ENCODE results near the gene CNTNAP5.

CNTNAP5 gene

GRCh38 chr2:124832521-124832920 lies 807.4 kb downstream of the CNTNAP5 start:
- no peak for DNase-seq

- DNase-seq = no peak
Observed at GRCh38 chr2:124834331-124834730, 809.2 kb downstream of the CNTNAP5 start.

DNA sequence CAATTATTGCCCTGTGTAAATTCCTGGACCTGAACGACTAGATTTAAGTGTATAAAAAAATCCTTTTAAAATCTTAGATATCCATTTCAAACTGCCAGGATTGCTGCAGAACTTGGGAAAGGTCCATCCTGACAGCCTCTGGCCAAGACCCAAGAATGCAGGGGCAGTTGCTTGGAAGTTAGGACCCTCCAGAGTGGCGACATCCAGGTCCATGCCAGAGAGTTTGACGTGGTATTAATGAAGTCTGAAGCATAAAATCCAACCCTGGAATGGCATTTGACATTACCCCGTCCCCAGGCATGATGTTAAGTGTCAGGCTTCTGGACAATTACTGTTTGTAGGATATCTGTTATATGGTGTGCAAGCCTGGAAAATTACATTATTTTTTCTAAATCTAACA lies 810.2 kb downstream of the CNTNAP5 start:
- no peak for DNase-seq

GRCh38 chr2:124836416-124836815 lies 811.3 kb downstream of the CNTNAP5 start:
- DNase-seq = peak; percentile 61

DNA sequence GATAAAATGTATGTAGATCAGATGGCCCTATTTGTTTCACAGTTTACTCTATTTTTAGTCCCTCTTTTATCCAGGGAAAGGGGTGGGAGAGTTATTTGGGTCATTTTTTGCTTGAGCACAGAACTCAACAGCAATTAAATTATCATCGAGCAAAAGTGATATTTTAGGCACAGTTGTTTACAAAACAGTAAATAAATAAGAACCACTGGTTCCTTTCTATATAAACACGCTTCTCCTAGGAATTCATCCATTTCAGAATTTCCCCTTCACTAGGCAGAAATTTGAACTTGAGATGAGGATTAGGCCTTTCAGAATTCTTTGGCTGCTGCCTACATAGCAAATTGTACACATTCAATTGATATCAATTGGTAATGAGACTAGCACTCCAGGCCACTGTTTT lies 812.4 kb downstream of the CNTNAP5 start:
- DNase-seq = no peak

- DNase-seq = no peak
Observed at GRCh38 chr2:124838406-124838805, 813.3 kb downstream of the CNTNAP5 start.

DNA sequence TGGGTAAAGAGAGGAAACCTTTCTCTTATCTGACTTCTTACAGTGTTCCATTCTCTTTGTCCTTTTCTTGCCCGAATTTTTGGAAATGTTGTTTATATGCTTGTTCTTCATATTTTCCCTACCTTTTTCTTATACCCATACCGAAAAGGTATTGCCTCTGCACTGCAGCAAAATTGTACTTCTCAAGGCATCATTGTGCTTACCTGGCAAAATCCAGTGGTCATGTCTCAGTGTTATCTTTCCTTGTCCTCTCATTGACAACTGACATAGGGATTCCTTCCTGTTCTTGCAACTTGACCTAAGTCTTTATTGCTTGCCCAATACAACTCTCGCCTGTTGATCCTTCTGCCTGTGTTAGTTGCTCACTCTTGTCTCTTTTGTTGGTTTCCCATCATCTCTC lies 842.2 kb downstream of the CNTNAP5 start:
- no peak for DNase-seq

DNA sequence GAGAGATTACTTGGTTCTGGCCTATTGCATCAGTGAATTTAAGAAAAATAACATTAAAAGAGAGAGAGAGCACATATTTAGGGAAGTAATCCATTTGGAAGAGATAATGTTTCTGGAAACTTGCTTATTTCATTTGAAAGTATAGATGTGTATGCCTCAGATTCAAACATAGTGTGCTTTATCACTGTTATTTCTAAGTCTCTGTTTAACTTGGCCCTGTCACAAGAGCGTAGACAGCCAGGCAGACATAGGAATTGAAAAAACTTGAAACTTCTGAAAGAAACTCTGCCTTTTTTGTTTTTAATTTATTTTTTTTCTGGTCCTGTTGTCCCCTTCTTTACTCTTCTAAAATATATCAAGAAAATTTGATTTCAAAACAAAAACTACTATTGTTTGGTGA lies 849.1 kb downstream of the CNTNAP5 start:
- DNase-seq = peak; percentile 15

DNA sequence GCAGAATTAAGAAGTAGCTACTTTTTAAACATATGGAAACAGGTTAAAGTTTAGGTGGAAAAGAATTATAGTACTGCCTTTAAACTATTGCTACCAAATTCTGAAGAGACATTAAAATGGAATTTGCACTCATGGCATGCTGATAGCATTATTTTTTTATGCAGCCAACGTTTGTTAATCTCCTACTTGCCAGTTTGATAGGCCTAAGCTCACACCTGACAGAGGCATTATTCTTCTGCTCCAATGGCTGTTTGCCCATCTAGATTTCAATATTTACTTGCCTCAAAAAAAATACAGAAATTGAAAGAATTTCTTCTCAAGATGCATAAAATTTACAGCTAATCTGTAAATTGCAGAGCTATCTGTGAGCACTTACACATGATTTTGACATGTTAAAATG lies 849.6 kb downstream of the CNTNAP5 start:
- no peak for DNase-seq

- DNase-seq = no peak
Observed at GRCh38 chr2:124875627-124876244, 850.6 kb downstream of the CNTNAP5 start.

DNA sequence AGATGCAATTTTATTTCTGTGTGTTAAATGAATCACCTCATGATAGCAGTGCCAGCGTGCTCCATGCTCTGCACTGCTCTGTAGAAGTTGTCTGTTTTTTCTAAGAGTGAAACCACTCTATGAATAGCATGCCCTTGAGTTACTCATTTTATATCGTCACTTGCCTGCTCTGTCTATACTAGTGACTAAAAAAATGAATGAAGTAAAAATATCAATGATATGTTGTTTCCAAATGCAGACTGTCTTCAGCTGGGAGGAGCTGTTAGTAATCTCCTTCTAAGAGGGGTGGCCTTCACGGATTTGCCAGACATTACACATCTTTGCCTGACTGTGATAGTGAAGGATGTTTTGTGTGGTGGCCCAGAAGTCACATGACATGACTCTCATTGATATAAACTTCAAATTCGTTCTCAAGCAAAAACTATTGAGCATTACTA lies 852.1 kb downstream of the CNTNAP5 start:
- peak; percentile 73 for DNase-seq

DNA sequence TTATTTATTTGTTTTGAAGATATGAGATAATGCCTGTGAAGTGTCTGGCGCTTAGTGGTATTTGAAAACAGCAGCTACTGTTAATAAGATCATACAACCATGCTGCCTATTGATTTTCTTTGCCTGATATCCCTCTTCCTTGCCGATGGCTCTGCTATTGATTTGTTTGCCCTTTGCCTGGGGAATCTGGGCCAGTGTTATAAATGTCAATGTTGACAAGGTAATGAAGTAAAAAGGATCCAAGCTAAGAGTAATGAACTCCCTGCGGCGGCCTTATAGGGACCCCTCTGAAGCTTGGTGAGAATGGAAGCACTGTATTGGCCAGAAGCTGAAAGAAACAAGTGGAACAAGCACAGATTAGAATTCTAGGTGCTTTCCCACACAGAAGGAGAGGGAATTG lies 854.6 kb downstream of the CNTNAP5 start:
- no peak for DNase-seq

DNA sequence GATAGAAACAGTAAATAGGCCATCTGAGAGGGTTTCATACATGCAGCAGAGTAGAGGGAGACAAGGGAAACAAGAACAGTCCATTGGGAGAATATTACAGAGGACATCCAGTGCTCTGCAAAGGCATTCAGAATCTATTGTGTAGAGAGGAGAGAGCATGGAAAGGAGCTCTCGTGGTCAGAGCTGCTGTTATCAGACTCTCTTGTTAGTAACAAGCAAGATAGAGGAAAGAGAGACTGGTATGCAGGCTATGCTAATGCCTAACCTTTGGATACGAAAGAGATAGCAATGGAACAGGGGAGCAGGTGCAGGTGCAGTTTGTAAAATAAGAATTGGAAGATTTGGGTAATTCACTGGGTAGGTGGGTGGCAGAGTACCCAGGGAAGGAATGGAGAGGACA lies 855.9 kb downstream of the CNTNAP5 start:
- no peak for DNase-seq

DNA sequence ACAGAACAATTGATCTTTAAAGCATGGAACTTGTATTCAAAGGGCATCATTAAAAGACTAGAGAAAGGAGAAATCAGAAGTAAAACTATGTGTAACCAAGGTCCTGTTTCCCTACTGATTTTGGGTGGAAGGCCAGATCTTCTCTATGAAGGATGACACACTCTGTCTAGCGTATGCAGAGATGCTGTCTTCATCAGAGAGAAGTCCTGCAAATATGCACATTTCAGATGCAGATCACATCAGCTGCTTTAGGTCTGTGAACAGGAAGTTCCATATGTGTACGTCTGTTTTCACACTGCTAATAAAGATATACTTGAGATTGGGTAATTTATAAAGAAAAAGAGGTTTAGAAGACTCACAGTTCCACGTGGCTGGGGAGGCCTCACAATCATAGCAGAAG lies 857.3 kb downstream of the CNTNAP5 start:
- DNase-seq = no peak

- no peak for DNase-seq
Observed at GRCh38 chr2:124883595-124883994, 858.5 kb downstream of the CNTNAP5 start.

GRCh38 chr2:124884315-124884714 lies 859.2 kb downstream of the CNTNAP5 start:
- DNase-seq = peak; percentile 12

DNA sequence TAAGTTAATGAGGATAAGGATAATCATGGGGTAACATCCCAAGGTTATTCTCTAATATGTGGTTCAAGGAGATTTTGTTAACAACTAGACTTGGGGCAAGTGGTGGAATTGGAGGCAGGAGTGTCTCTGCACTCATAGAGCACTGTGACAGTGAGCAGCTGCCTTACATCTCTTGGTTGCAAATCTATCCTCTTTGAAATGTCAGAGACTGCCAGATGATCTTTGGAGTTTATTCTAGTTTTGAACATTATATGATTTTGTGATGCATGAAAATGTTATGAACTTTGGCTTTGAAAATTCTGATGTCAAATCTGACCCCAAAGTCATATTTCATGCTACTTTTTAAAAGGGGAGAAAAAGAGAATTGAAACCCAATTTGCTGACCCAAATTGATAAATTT lies 861.1 kb downstream of the CNTNAP5 start:
- no peak for DNase-seq

DNA sequence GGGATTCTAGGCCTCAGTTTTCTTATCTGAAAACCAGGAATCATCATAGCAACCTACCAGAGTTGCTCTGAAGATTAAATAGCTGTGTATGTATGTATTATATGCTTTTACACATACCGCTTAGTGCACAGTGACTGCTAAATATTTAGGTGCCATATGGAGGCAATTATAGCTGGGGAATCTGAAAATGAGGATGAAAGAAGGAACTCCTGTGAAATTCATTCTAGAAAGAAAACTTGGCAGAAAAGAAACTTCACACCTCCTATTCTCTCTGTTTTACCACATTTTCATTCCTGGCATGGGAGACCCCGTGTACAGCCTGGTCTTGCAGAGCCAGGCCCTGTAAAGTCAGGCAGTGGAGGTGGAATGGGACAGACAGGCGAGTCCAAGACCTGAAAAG lies 862.4 kb downstream of the CNTNAP5 start:
- DNase-seq = no peak

DNA sequence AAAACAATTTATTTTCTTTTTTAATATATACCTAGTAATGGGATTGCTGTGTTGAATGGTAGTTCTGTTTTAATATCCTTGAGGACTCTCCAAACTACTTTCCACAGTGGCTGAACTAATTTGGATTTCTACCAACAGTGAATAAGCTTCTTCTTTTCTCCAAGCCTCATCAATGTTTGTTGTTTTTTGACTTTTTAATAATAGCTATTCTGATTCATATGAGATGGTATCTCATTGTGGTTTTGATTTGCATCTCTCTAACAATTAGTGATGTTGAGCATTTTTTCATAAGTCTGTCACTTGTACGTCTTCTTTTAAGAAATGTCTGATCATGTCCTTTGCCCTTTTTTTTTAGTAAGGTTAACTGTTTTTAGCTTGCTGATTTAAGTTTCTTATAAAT lies 863.3 kb downstream of the CNTNAP5 start:
- DNase-seq = no peak

DNA sequence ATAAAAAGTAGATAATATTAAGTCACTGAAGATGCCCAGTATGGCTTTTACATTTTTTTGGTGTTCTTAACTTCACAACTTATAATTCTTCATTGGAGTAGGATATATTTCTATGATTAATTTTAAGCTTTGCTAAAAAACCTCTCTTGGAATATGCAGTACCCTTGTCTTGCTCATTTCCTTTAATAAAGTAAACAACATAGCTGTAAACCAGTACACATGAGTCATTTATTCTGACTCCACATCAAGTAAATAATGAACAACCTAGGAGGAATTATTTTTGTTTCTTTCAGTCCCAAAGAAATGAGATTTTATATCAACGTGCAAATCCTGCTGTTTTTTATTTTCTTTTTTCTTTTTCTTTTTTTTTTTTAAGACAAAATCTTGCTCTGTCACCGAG lies 869.1 kb downstream of the CNTNAP5 start:
- DNase-seq = no peak

DNA sequence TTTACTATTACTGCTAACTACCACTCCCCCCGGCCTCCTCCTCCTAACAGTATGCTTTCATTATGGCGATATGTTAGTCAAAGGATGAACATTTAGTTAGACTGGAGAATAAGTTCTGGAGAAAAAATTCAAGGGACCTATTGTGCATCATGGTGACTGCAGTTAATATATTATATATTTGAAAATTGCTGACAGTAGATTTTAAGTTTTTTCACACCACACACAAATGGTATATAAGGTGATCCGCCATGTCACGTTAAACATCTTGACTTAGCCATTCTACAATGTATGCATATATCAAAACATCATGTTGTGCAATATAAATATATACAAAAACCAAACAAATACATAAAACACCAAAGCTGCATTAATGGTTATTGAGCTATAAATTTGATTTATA lies 873.7 kb downstream of the CNTNAP5 start:
- no peak for DNase-seq

DNA sequence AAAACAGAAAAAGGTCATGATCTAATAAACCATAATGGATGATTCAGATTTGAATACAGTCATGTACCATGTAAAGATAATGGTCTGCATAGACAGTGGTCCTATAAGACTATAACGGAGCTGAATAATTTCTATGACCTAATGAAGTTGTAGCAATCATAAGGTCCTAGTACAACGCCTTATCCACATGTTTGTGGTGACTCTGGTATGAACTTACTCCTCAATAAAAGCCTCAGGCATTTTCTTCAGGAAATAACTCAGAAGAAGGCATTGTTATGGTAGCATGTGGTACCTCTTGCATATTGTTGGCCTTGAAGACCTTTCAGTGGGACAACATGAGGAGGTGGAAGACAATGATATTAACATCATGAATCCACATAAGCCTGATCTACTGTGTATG lies 883.3 kb downstream of the CNTNAP5 start:
- DNase-seq = peak; percentile 4

GRCh38 chr2:124911560-124911959 lies 886.5 kb downstream of the CNTNAP5 start:
- no peak for DNase-seq

- DNase-seq = no peak
Observed at GRCh38 chr2:124913868-124914267, 888.8 kb downstream of the CNTNAP5 start.

- no peak for DNase-seq
Observed at GRCh38 chr2:124915567-124915966, 890.5 kb downstream of the CNTNAP5 start.
